Measurements from ENCODE around the gene SYT6.

SYT6 gene

GRCh38 chr1:114153261-114154145, at the start of gene SYT6:
SYT6 (minus strand) TSS chr1:114153869; CDS start chr1:114153772, 97 bp downstream.
- no peak for DNase-seq

- no peak for DNase-seq
These were observed 47.8 kb upstream of the SYT6 start for GRCh38 chr1:114201486-114201885.

GRCh38 chr1:114199017-114199594, 45.4 kb upstream of the SYT6 start:
- DNase-seq = no peak

GRCh38 chr1:114196992-114197907, 43.6 kb upstream of the SYT6 start:
- DNase-seq = no peak

GRCh38 chr1:114195819-114196218, 42.1 kb upstream of the SYT6 start:
- DNase-seq = no peak

GRCh38 chr1:114192328-114192727, 38.7 kb upstream of the SYT6 start:
- no peak for DNase-seq

GRCh38 chr1:114189398-114189797, 35.7 kb upstream of the SYT6 start:
- DNase-seq = no peak

GRCh38 chr1:114181356-114181755, 27.7 kb upstream of the SYT6 start:
- no peak for DNase-seq

GRCh38 chr1:114180742-114181141, 27.1 kb upstream of the SYT6 start:
- DNase-seq = no peak

- DNase-seq = no peak
These were observed 25.3 kb upstream of the SYT6 start for GRCh38 chr1:114178936-114179335.

- no peak for DNase-seq
These were observed 23.6 kb upstream of the SYT6 start for GRCh38 chr1:114177282-114177681.

- DNase-seq = no peak
These were observed 22.7 kb upstream of the SYT6 start for GRCh38 chr1:114176366-114176765.

GRCh38 chr1:114173680-114174079, 20.0 kb upstream of the SYT6 start:
- no peak for DNase-seq

- no peak for DNase-seq
These were observed 15.8 kb upstream of the SYT6 start for GRCh38 chr1:114169509-114169908.

GRCh38 chr1:114167226-114167625, 13.6 kb upstream of the SYT6 start:
- DNase-seq = no peak

- DNase-seq = no peak
These were observed 11.3 kb upstream of the SYT6 start for GRCh38 chr1:114164840-114165543.

- DNase-seq = no peak
These were observed 6.3 kb upstream of the SYT6 start for GRCh38 chr1:114159941-114160340.

GRCh38 chr1:114157275-114157660, 3.6 kb upstream of the SYT6 start:
- DNase-seq = no peak

- DNase-seq = no peak
These were observed 3.0 kb upstream of the SYT6 start for GRCh38 chr1:114156538-114157274.

- DNase-seq = no peak
These were observed 2.0 kb upstream of the SYT6 start for GRCh38 chr1:114155706-114156105.

- no peak for DNase-seq
These were observed 1.3 kb upstream of the SYT6 start for GRCh38 chr1:114154963-114155322.

All from SIG-M5 (cell line).